ENCODE results near the gene HRH1. TPM values are rescaled to one million over a fixed set of nuclear protein-coding genes. Genes with fewer than 3 reads are reported as not detected.

HRH1 gene
- total RNA-seq, 1 experiment from 2014 or later: 4.6 TPM

GRCh38 chr3:11188231-11188630 lies 33.9 kb downstream of the HRH1 start:
- in situ Hi-C loops (cut with HindIII; ENCODE audit: low pct_unique_long_range_greater_than_20kb, low sequenced_read_pairs): no loop called here
- no TSS peak for BruUV-seq (replicated peaks)
- TF ChIP-seq SIN3A (IDR thresholded peaks at IDR 0.05; ENCODE audit: borderline replicate concordance, insufficient read depth, low read depth, low read length) (no peak), POLR2AphosphoS5 (IDR thresholded peaks at IDR 0.05; ENCODE audit: low read depth, low read length) (no peak), REST (IDR thresholded peaks at IDR 0.05; ENCODE audit: insufficient read depth in 1 of 2, low read depth in 2 of 2, low read length in 1 of 2) (no peak), TCF7L2 (IDR thresholded peaks at IDR 0.05; ENCODE audit: low read depth, low read length) (no peak)
- TF ChIP-seq, protein P1, sequence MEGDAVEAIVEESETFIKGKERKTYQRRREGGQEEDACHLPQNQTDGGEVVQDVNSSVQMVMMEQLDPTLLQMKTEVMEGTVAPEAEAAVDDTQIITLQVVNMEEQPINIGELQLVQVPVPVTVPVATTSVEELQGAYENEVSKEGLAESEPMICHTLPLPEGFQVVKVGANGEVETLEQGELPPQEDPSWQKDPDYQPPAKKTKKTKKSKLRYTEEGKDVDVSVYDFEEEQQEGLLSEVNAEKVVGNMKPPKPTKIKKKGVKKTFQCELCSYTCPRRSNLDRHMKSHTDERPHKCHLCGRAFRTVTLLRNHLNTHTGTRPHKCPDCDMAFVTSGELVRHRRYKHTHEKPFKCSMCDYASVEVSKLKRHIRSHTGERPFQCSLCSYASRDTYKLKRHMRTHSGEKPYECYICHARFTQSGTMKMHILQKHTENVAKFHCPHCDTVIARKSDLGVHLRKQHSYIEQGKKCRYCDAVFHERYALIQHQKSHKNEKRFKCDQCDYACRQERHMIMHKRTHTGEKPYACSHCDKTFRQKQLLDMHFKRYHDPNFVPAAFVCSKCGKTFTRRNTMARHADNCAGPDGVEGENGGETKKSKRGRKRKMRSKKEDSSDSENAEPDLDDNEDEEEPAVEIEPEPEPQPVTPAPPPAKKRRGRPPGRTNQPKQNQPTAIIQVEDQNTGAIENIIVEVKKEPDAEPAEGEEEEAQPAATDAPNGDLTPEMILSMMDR (IDR thresholded peaks at IDR 0.05): no peak
- H3K4me1 ChIP-seq (ENCODE audit: control insufficient read depth, insufficient read depth, low read length): peaks cover 12% of the 10 kb centered on the region
- H3K36me3 ChIP-seq (ENCODE audit: control insufficient read depth, insufficient read depth, low read length): no peaks in the 10 kb centered on the region
- H3K27ac ChIP-seq (ENCODE audit: low read length): peak overlapping the region; percentile 29; the same call in 1 of the 2 replicates
- no peaks in the 10 kb centered on the region for H3K27me3 ChIP-seq (ENCODE audit: control insufficient read depth, insufficient read depth, low read length)
- no peaks in the 10 kb centered on the region; the same call in 1 of the 2 replicates for H3K9me3 ChIP-seq (ENCODE audit: control insufficient read depth, insufficient read depth, low read depth, low read length)
- ChIA-PET POLR2A (interaction anchor here (0.6 kb wide), 1 partner anchor 38 kb away, joined by 3 read pairs; no protein-coding TSS in a partner anchor), CTCF (no interaction called here)
- no peak for DNase-seq (ENCODE audit: low read depth, low spot score)
- intact Hi-C loops (cut with micrococcal nuclease; ENCODE audit: unreplicated experiment): no loop called here
- no peak for ATAC-seq
- H3K4me3 ChIP-seq (ENCODE audit: low read depth in 2 of 2, low read length in 2 of 2): no peak overlapping the region

- TF ChIP-seq SIN3A (IDR thresholded peaks at IDR 0.05; ENCODE audit: borderline replicate concordance, insufficient read depth, low read depth, low read length): no peak
- TF ChIP-seq TCF7L2 (IDR thresholded peaks at IDR 0.05; ENCODE audit: low read depth, low read length): 0 out of 2 replicates have a peak, but pooled peaks have one; percentile 10
- in situ Hi-C loops (cut with HindIII; ENCODE audit: low pct_unique_long_range_greater_than_20kb, low sequenced_read_pairs): no loop called here
- DNase-seq (ENCODE audit: low read depth, low spot score) (no peak), ATAC-seq (peak; percentile 65)
- intact Hi-C loops (cut with micrococcal nuclease; ENCODE audit: unreplicated experiment): loop anchor here (10.0 kb wide), 1 partner anchor 130 kb away; no protein-coding TSS in a partner anchor
- peak overlapping the region; percentile 77 for H3K27ac ChIP-seq (ENCODE audit: low read length)
- BruUV-seq (replicated peaks): no TSS peak
- no peaks in the 10 kb centered on the region for H3K27me3 ChIP-seq (ENCODE audit: control insufficient read depth, insufficient read depth, low read length)
- peak overlapping the region in 1 of 2 experiments; percentile 43; a peak in 2 of 4 replicates for H3K4me3 ChIP-seq (ENCODE audit: low read depth in 2 of 2, low read length in 2 of 2)
- CTCF ChIA-PET: no interaction called here
- H3K4me1 ChIP-seq (ENCODE audit: control insufficient read depth, insufficient read depth, low read length): peaks cover 25% of the 10 kb centered on the region
- no peaks in the 10 kb centered on the region; the same call in 1 of the 2 replicates for H3K9me3 ChIP-seq (ENCODE audit: control insufficient read depth, insufficient read depth, low read depth, low read length)
- H3K36me3 ChIP-seq (ENCODE audit: control insufficient read depth, insufficient read depth, low read length): no peaks in the 10 kb centered on the region
- POLR2A ChIA-PET: no interaction called here
These were observed 40.9 kb downstream of the HRH1 start for GRCh38 chr3:11195201-11195600.

GRCh38 chr3:11195721-11196332 lies 41.5 kb downstream of the HRH1 start:
- Histone ChIP-seq H3K27ac (ENCODE audit: low read length) (peak overlapping the region; percentile 77), H3K4me1 (ENCODE audit: control insufficient read depth, insufficient read depth, low read length) (peaks cover 25% of the 10 kb centered on the region), H3K36me3 (ENCODE audit: control insufficient read depth, insufficient read depth, low read length) (no peaks in the 10 kb centered on the region), H3K9me3 (ENCODE audit: control insufficient read depth, insufficient read depth, low read depth, low read length) (no peaks in the 10 kb centered on the region; the same call in 1 of the 2 replicates), H3K27me3 (ENCODE audit: control insufficient read depth, insufficient read depth, low read length) (no peaks in the 10 kb centered on the region), H3K4me3 (ENCODE audit: low read depth in 2 of 2, low read length in 2 of 2) (peak overlapping the region; percentile 8 to 43; a peak in 3 of 4 replicates)
- no peak for DNase-seq (ENCODE audit: low read depth, low spot score)
- ATAC-seq: peak; percentile 83
- TF ChIP-seq SIN3A (IDR thresholded peaks at IDR 0.05; ENCODE audit: borderline replicate concordance, insufficient read depth, low read depth, low read length): no peak
- no peak for TF ChIP-seq POLR2AphosphoS5 (IDR thresholded peaks at IDR 0.05; ENCODE audit: low read depth, low read length)
- TF ChIP-seq, protein P1 (IDR thresholded peaks at IDR 0.05): no peak
- TF ChIP-seq REST (IDR thresholded peaks at IDR 0.05; ENCODE audit: insufficient read depth in 1 of 2, low read depth in 2 of 2, low read length in 1 of 2): no peak
- TF ChIP-seq TCF7L2 (IDR thresholded peaks at IDR 0.05; ENCODE audit: low read depth, low read length): no peak
- intact Hi-C loops (cut with micrococcal nuclease; ENCODE audit: unreplicated experiment): loop anchor here (10.0 kb wide), 1 partner anchor 131 kb away; no protein-coding TSS in a partner anchor
- POLR2A ChIA-PET: no interaction called here
- no TSS peak for BruUV-seq (replicated peaks)
- CTCF ChIA-PET: interaction anchor here (0.6 kb wide), 1 partner anchor 40 kb away, joined by 4 read pairs; no protein-coding TSS in a partner anchor
- in situ Hi-C loops (cut with HindIII; ENCODE audit: low pct_unique_long_range_greater_than_20kb, low sequenced_read_pairs): no loop called here

Data from Panc1 (cell line).